Stomach (tissue), 9 donors: ENCODE data around the gene NTN1. TPM values are rescaled to one million over a fixed set of nuclear protein-coding genes. Genes with fewer than 3 reads are reported as not detected.

Source experiments
- DNase-seq, 2 donors: peaks; one replicate each; pipeline versions ENCODE4 v3.0.0 to v3.0.0-alpha.2; 2013 to 2019
- H3K27ac ChIP-seq, 5 donors: fragments of 200-600 bp in 4 of 5; sonication (generic) in 4 of 5; one replicate each; pipeline ENCODE4 v1.5.1; 2013 to 2019; ENCODE audit warnings: mild to moderate bottlenecking in 1 of 5, moderate library complexity in 1 of 5
- H3K27me3 ChIP-seq, 3 donors: fragments of 200-600 bp; sonication (generic); one replicate each; pipeline ENCODE4 v1.5.1; 2017 to 2019; ENCODE audit warnings: mixed run types in 1 of 3
- H3K36me3 ChIP-seq, 4 donors: fragments of 200-600 bp; sonication (generic); 1 replicate in 3 of 4; 2 replicates in 1 of 4; pipeline ENCODE4 v1.5.1; 2016 to 2019
- H3K4me1 ChIP-seq, 4 donors: fragments of 200-600 bp; sonication (generic); one replicate each; pipeline ENCODE4 v1.5.1; 2016 to 2019
- H3K4me3 ChIP-seq, 4 donors: fragments of 200-600 bp; sonication (generic) in 3 of 4; one replicate each; pipeline ENCODE4 v1.5.1; 2016 to 2019; ENCODE audit warnings: mild to moderate bottlenecking in 1 of 4
- H3K9me3 ChIP-seq, 4 donors: fragments of 200-600 bp; sonication (generic); one replicate each; pipeline ENCODE4 v1.5.1; 2016 to 2019
- EP300 ChIP-seq: sonication (generic); formaldehyde crosslinking; IDR thresholded peaks from one replicate; pipeline ENCODE4 v1.6.1; 2017; ENCODE audit warnings: antibody characterized with exemption
- POLR2A ChIP-seq, 4 donors: fragments of 450-650 bp; IDR thresholded peaks; one replicate each; pipeline ENCODE4 v1.6.1; 2016; ENCODE audit warnings: antibody characterized with exemption in 4 of 4, control low read depth in 2 of 4, mild to moderate bottlenecking in 1 of 4, moderate library complexity in 1 of 4
- POLR2AphosphoS5 ChIP-seq, 3 donors: sonication (generic); formaldehyde crosslinking; IDR thresholded peaks; one replicate each; pipeline ENCODE4 v1.6.1; 2016; ENCODE audit warnings: antibody characterized with exemption in 3 of 3
- WGBS, 5 donors: extraction: QIAGEN DNeasy Blood & Tissue Kit in 3 of 5; methylation state at CpG; one replicate each; pipeline versions ENCODE4 v1.1.5 to v1.1.7; 2013 to 2018; 5-methylcytosine and 5-hydroxymethylcytosine counted together
- intact Hi-C: fragments of 100-400 bp; cut with DNase I; formaldehyde crosslinking; loops from one replicate; pipeline ENCODE4 v1.15.1; 2023; ENCODE audit warnings: low total_unique reads
- polyA plus RNA-seq, 3 donors: library from polyadenylated mRNA; stranded (reverse); fragments of 200-250 nt; gene quantifications; one replicate each; pipeline ENCODE4 v1.2.3, GENCODE V29; 2013
- total RNA-seq, 5 donors: library from RNA; depleted of rRNA; stranded (reverse); fragments of >200 nt; gene quantifications; one replicate each; pipeline versions ENCODE4 v1.1.0 to v1.2.3, GENCODE V29; 2014 to 2016
- TF ChIP-seq, protein P1 (sequence below), 7 experiments: fragments of 450-650 bp in 4 of 7; fragments of 200-600 bp in 3 of 7; sonication (generic) in 3 of 7; IDR thresholded peaks; one replicate each; pipeline ENCODE4 v1.5.1; 2016 to 2019; ENCODE audit warnings: antibody characterized with exemption in 7 of 7, control low read depth in 2 of 7, mild to moderate bottlenecking in 1 of 7
- donor health status: healthy with polysubstance abuse.
- donor health status: Bipolar disorder and iron deficiency.
- donor health status: healthy.

Gene NTN1
- total and polyA plus RNA-seq, 8 donors: 2.9 to 56.2 (median 9.0) TPM

DNA sequence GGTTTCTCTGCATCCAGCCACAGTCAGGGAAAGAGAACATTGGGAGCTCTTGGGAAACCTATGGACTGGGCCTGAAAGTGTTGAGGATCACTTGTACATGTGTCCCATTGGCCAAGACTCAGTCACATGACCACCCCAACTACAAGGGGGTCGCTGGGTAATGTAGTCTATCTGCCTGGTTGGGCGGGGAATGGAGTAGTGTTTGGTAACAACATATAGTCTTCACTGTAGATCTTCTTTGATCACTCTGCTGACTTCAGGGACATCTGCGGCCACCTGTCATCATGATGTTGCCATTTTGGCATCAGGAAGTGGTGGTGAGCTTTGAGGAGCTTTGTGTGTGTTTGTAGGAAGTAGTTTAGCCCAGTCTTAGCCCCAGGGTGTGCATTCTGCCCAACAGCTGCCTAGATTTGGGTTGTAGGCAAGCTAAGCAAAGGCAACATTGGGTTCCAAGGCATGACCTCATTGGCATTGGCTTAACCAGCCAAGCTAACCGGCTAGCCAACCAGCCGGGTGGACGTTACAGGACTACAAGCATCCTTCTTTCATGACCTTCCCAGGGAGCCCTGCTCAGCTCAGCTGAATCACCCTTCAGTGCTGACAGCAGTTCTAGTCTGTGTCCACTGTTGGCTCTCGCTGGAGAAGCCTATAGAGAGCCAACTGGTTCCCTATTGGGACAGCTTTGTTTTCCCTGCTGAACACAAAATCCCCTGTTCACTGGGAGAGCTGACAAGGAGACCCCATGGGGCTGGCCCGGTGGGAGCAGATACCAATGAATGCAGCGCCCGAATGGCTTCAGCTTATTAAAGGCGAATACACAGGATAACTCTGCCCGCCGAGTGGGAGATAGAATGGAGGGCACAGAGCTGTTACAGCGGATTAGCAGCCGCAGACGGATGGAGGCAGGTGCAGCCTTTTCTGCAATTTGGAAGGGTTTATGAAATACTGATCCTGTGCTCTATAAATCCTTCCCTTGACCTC lies 178.6 kb downstream of the NTN1 start:
- intact Hi-C loops: no loop called here
- no peaks in the 10 kb centered on the region for H3K4me1 ChIP-seq
- H3K27me3 ChIP-seq: no peaks in the 10 kb centered on the region
- no peak overlapping the region for H3K27ac ChIP-seq
- WGBS, 5 donors: 80 to 91% (median 91%) methylated on average over 16 of the region's 16 CpGs
- no peak for DNase-seq
- TF ChIP-seq POLR2A (IDR thresholded peaks at IDR 0.05): no peak
- TF ChIP-seq, protein P1, sequence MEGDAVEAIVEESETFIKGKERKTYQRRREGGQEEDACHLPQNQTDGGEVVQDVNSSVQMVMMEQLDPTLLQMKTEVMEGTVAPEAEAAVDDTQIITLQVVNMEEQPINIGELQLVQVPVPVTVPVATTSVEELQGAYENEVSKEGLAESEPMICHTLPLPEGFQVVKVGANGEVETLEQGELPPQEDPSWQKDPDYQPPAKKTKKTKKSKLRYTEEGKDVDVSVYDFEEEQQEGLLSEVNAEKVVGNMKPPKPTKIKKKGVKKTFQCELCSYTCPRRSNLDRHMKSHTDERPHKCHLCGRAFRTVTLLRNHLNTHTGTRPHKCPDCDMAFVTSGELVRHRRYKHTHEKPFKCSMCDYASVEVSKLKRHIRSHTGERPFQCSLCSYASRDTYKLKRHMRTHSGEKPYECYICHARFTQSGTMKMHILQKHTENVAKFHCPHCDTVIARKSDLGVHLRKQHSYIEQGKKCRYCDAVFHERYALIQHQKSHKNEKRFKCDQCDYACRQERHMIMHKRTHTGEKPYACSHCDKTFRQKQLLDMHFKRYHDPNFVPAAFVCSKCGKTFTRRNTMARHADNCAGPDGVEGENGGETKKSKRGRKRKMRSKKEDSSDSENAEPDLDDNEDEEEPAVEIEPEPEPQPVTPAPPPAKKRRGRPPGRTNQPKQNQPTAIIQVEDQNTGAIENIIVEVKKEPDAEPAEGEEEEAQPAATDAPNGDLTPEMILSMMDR (IDR thresholded peaks at IDR 0.05): no peak
- no peak for TF ChIP-seq POLR2AphosphoS5 (IDR thresholded peaks at IDR 0.05)
- TF ChIP-seq EP300: no peak
- H3K36me3 ChIP-seq: peaks cover 0 to 3% (median 0%) of the 10 kb centered on the region in 4 donors
- no peak overlapping the region for H3K4me3 ChIP-seq
- H3K9me3 ChIP-seq: no peaks in the 10 kb centered on the region

DNA sequence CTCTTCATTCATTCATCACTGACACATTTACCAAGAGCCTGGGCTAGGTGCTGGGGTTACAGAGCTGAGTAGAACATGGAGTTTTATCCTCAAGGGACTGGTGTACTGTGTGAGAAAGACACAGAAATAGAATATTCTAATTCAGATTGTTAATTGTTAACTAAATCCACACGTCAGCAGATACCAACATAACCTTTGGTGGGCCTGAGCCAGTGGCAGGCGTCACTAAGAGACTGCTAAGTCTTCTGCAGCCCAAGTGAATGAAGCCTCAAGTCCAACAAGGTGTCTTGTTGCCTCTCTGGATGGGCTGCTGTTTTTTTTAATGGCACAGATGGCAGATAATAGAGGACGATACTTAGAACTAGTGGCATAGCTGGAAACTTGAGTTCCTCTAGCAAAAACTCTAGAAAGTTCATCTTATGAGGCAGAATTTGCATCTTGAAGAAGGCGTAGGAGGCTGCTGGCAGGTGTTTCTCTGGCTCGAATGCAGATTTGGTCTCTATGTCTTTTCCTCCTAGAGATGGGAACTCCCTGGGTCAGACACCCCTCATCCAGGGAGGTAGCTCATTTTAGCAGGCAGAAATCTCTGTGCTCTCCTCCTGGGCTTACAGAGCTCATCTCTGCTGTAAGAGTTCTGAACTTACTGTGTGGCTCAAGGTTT lies 179.5 kb downstream of the NTN1 start:
- WGBS, 5 donors: 70 to 79% (median 74%) methylated on average over 5 of the region's 5 CpGs
- TF ChIP-seq, protein P1 (IDR thresholded peaks at IDR 0.05): no peak
- TF ChIP-seq EP300 (no peak), POLR2AphosphoS5 (IDR thresholded peaks at IDR 0.05) (no peak), POLR2A (IDR thresholded peaks at IDR 0.05) (no peak)
- H3K4me1 ChIP-seq: peaks cover 0 to 8% (median 1%) of the 10 kb centered on the region in 4 donors
- peaks cover 0 to 3% (median 0%) of the 10 kb centered on the region in 4 donors for H3K36me3 ChIP-seq
- H3K27ac ChIP-seq: no peak overlapping the region
- no peak for DNase-seq
- H3K9me3 ChIP-seq: no peaks in the 10 kb centered on the region
- no peak overlapping the region for H3K4me3 ChIP-seq
- intact Hi-C loops: no loop called here
- H3K27me3 ChIP-seq: no peaks in the 10 kb centered on the region

DNA sequence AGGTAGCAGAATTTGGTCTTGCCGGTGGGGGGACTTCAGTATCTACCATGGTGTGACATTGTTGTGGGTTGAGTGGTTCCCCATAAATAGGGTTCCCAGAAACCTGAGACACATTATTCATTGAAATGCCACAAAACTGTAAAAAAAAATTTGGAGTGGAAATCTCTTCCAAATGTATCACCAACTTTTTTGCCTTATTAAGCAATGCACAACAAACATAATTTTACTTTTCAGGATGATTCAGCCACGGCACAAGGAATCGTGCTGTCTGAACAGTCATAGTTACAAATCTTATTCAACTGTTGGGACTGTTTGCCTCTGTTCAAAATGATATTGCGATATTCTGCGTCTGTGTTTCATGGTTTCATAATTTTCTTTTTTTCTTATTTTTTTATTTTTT lies 181.2 kb downstream of the NTN1 start:
- no peak overlapping the region for H3K27ac ChIP-seq
- DNase-seq: no peak
- 86 to 94% (median 89%) methylated on average over 5 of the region's 5 CpGs for WGBS, 5 donors
- no peak overlapping the region for H3K4me3 ChIP-seq
- peaks cover 5 to 25% (median 14%) of the 10 kb centered on the region in 4 donors for H3K4me1 ChIP-seq
- H3K36me3 ChIP-seq: peaks cover 0 to 3% (median 0%) of the 10 kb centered on the region in 4 donors
- TF ChIP-seq POLR2AphosphoS5 (IDR thresholded peaks at IDR 0.05): no peak
- TF ChIP-seq POLR2A (IDR thresholded peaks at IDR 0.05): no peak
- TF ChIP-seq, protein P1 (IDR thresholded peaks at IDR 0.05): no peak
- no peak for TF ChIP-seq EP300
- no peaks in the 10 kb centered on the region for H3K27me3 ChIP-seq
- intact Hi-C loops: no loop called here
- no peaks in the 10 kb centered on the region for H3K9me3 ChIP-seq

DNA sequence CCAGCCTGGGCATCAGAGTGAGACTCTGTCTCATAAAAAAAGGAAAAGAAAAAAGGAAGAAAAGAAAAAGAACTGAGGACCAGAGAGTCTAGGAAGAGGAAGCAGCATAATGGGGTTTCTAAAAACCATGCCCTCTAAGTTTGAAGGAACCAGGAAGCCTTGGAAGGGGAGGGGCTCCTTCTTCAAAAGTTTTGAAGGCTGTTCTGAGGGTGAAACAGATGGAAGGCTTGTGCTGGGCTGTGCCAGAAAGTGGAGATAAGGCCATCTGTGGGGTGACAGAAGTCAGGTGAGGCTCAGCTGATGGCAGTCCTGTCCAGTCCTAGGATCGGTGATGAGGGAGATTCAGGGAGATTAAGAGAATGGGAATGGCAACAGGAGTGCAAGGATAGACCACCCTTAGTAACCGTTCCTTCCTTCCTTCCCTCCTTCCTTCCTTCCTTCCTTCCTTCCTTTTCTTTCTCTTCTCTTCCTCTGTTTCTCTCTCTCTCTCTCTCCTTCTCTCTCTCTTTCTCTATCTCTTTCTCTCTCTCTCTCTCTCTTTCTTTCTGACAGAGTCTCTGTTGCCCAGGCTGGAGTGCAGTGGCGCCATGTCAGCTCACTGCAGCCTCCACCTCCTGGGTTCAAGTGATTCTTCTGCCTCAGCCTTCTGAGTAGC lies 182.6 kb downstream of the NTN1 start:
- intact Hi-C loops: no loop called here
- 63 to 85% (median 82%) methylated on average over 3 of the region's 3 CpGs for WGBS, 5 donors
- DNase-seq: no peak

More for the DNA sequence above, 182.6 kb downstream of the NTN1 start:
- no peaks in the 10 kb centered on the region for H3K36me3 ChIP-seq
- TF ChIP-seq, protein P1 (IDR thresholded peaks at IDR 0.05): no peak
- no peak for TF ChIP-seq EP300
- TF ChIP-seq POLR2A (IDR thresholded peaks at IDR 0.05): no peak
- no peak for TF ChIP-seq POLR2AphosphoS5 (IDR thresholded peaks at IDR 0.05)
- H3K27me3 ChIP-seq: no peaks in the 10 kb centered on the region
- no peaks in the 10 kb centered on the region for H3K9me3 ChIP-seq
- H3K4me1 ChIP-seq: peaks cover 5 to 26% (median 14%) of the 10 kb centered on the region in 4 donors
- no peak overlapping the region for H3K27ac ChIP-seq
- H3K4me3 ChIP-seq: no peak overlapping the region
